GM10266 (cell line): ENCODE data around the gene ALDH3A1.

Experiments used
- DNase-seq: peaks from one replicate; pipeline ENCODE4 v3.0.0; 2012; ENCODE audit errors: extremely low spot score
- TF ChIP-seq, protein P1 (sequence below): IDR thresholded peaks from 2 replicates; pipeline ENCODE4 v1.5.1; 2012; ENCODE audit warnings: mild to moderate bottlenecking, low read depth; ENCODE audit not compliant: control insufficient read depth, insufficient read depth; ENCODE audit errors: missing control alignments

Gene ALDH3A1

DNA sequence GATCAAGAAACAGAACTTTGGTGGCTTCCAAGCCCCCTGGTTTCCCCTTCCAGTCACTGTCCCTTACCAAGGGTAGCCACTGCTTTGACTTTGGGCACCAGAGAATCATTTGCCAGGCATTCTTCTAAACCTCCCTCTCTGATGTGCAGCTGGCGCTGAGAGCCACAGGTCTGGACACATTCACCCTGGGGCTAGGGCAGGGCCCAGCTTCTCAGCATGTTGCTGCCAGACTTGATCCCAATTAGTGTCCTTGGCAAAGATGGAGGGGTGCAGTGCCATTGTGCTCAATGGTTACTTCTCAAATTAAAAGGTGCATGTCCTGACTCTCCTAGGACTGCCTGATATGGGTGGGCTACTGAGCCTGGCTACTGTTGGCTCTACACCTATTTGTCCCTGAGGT, 24.1 kb downstream of the ALDH3A1 start:
- no peak for DNase-seq
- TF ChIP-seq, protein P1, sequence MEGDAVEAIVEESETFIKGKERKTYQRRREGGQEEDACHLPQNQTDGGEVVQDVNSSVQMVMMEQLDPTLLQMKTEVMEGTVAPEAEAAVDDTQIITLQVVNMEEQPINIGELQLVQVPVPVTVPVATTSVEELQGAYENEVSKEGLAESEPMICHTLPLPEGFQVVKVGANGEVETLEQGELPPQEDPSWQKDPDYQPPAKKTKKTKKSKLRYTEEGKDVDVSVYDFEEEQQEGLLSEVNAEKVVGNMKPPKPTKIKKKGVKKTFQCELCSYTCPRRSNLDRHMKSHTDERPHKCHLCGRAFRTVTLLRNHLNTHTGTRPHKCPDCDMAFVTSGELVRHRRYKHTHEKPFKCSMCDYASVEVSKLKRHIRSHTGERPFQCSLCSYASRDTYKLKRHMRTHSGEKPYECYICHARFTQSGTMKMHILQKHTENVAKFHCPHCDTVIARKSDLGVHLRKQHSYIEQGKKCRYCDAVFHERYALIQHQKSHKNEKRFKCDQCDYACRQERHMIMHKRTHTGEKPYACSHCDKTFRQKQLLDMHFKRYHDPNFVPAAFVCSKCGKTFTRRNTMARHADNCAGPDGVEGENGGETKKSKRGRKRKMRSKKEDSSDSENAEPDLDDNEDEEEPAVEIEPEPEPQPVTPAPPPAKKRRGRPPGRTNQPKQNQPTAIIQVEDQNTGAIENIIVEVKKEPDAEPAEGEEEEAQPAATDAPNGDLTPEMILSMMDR: no peak

DNA sequence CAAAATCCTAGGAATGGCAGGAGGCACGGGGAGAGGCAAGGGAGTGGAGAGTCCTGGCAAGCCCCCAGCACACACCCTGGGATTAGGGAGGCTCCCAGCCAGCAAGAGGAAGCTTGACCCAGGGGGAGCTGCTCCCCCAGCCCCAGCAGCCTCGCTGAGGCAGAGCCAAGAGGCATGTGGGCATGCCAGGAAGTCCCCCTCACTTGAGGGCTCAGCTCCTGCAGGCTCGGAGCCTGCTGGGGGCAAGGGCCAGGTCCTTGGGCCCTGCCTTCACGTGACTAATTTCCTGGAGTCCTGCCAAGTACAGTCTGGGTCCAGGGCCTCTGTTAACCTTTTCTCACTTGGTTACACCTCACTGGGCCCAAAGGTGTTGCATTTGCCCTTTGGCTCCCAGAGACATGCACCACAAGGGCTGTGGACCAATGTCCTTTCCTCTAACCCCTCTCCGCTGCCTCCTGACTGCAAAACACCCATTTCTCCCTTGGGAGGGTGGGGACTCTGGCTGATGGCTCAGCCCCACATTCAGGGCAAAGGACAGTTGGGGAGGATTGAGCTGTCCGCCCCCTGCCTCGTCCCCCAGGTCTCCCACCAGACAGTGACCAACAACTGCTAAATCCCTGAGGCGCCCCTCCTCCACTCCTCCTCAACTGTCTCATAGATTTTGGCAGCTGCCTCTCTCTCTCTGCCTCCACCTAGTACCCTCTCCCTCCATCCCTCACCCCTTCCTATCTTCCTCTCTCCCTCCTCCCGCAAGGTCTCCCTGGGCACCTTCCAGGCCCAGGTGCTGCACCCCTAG, 27.3 kb downstream of the ALDH3A1 start:
- TF ChIP-seq, protein P1: no peak
- DNase-seq: no peak

DNA sequence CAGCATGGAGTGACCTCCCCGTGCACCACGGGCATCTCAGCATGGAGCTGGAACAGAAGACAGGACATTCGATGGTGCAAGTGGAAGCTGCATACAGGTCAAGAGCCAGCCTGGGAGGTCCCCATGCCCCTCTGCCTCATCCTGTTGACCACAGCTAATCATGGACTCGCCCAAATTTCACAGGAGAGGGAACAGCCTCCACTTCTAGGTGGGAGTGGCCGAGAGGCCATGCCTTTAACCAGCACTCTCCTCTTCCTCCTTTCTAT, 28.0 kb downstream of the ALDH3A1 start:
- TF ChIP-seq, protein P1: no peak
- no peak for DNase-seq

DNA sequence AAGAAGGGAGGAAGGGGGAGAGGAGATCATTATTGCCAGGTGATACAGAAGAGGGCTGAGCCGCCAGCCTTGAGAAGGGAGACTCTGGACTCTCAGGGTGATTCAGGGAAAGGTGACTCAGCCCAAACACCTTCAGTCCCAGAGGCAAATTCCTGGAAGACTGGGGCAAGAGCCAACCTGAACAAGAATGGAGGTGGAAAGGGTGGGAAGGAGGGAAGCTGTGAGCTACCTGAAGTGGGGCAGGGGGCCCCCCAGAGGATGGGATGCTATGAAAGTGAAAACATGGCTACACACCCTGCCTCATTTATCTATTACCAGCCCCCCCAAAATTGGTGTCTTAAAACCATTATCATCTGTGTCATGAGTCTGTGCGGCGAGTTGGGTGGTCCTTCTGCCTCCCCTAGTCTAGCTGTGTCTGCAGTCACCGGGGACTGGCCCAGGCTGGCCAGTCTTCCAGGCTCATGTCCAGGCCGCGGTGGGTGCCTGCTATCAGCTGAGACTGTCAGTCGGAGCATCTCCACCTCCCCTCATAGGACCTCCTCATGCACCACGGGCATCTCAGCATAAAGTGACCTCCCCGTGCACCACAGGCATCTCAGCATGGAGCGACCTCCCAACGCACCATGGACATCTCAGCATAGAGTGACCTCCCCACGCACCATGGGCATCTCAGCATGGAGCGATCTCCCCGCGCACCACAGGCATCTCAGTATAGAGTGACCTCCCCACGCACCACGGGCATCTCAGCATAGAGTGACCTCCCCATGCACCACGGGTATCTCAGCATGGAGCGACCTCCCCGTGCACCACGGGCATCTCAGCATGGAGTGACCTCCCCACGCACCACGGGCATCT, 28.5 kb downstream of the ALDH3A1 start:
- DNase-seq: no peak
- TF ChIP-seq, protein P1: no peak

DNA sequence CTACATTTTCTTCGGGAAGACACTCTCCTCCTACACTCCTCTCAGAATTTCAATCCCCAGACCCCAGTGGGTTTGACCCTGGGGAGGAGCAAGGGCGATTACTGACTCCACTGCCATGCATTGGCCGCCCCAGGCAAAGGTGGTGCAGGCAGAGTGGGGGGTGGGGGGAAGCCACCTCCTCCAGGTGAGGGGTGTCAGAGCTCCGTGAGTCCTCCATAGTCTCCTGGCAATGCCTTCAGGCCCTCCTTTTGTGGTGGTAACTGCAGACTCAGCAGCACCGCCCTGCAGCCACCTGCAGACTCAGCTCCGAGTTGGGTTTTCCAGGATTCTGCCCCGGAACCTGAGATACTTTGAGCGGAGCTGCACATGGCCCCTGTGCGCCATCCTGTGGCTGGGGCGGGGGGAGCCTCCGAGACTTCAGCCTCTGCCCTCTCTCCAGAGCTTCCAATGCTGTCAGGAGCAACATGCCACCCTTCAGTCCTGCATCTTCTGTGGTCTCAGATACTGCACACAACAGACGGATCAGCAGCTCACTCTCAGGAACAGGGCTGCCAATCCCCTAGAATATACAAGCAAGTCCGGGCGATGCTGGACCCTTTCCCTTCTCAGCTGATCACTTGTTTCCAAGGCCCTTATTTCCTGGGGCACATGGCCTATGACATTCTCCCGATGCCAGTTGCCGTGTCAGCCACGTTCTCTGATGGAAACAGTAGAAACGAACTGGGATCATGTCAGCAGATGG, 29.3 kb downstream of the ALDH3A1 start:
- DNase-seq: no peak
- TF ChIP-seq, protein P1: no peak

DNA sequence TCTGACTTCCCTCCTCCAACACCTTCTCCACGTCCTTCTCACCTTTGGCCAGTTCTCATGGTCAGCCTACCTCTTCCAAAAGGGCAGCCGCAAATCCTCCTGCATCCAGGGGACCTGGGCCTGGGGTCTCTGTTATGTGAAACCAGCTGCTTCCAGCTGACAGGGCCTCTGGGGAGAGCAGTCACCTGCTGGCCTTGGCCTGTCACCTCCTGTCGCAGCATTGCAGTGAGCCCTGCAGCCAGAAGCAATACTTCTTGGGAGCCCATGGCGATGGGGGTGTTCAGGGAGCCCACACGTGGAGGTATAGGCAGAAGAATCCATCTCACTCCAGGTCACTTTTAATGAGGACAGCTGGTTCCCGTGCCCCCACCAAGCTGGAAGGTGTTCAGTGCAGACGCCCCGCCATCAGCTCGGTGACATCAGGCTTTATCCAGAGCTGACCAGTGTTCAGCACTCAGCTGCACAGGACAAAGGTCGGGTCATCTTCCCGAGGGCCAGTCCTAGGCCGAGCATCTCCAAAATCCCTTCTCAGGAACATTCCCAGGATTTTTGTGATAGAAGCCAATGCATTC, 30.0 kb downstream of the ALDH3A1 start:
- TF ChIP-seq, protein P1: no peak
- DNase-seq: no peak
